GM12891 (cell line): Measurements from ENCODE around the gene FAM83D.

Experiments
- POLR2AphosphoS5 ChIP-seq: IDR thresholded peaks from 2 replicates; pipeline ENCODE4 v1.6.1; 2011; ENCODE audit warnings: low read depth, low read length, control low read depth
- TAF1 ChIP-seq: IDR thresholded peaks from 2 replicates; pipeline ENCODE4 v1.6.1; 2011; ENCODE audit warnings: low read depth, low read length, control low read depth

GRCh38 chr20:38892091-38892981 lies 33.9 kb upstream of the FAM83D start:
- TF ChIP-seq POLR2AphosphoS5 = no peak
- 0 out of 2 replicates have a peak, but pooled peaks have one; percentile 17 for TF ChIP-seq TAF1
